GM18505 (cell line): ENCODE data around the gene SLC17A9.

ENCODE experiments used
- ATAC-seq: cut with Tn5 transposase; IDR thresholded peaks from one replicate; pipeline ENCODE4 v1.9.1; 2021; ENCODE audit not compliant: unreplicated experiment
- POLR2A ChIP-seq: IDR thresholded peaks from 4 replicates; pipeline ENCODE4 v1.6.1; 2011; ENCODE audit warnings: borderline replicate concordance; ENCODE audit not compliant: insufficient read depth, insufficient read length; ENCODE audit errors: extremely low read depth

Gene SLC17A9

GRCh38 chr20:62941792-62942191 lies 10.7 kb upstream of the SLC17A9 start:
- TF ChIP-seq POLR2A: no peak
- no peak for ATAC-seq

GRCh38 chr20:62942456-62942855 lies 10.1 kb upstream of the SLC17A9 start:
- no peak for TF ChIP-seq POLR2A
- no peak for ATAC-seq

GRCh38 chr20:62943396-62943795 lies 9.1 kb upstream of the SLC17A9 start:
- no peak for TF ChIP-seq POLR2A

GRCh38 chr20:62944184-62944583 lies 8.3 kb upstream of the SLC17A9 start:
- TF ChIP-seq POLR2A: no peak
- no peak for ATAC-seq

More at GRCh38 chr20:62943396-62943795, 9.1 kb upstream of the SLC17A9 start:
- no peak for ATAC-seq

- ATAC-seq: no peak
- TF ChIP-seq POLR2A: no peak
These were observed 7.8 kb upstream of the SLC17A9 start for GRCh38 chr20:62944746-62945145.

- no peak for TF ChIP-seq POLR2A
These were observed 6.7 kb upstream of the SLC17A9 start for GRCh38 chr20:62945771-62946339.

GRCh38 chr20:62946918-62947317 lies 5.6 kb upstream of the SLC17A9 start:
- ATAC-seq: no peak
- TF ChIP-seq POLR2A: no peak

More at GRCh38 chr20:62945771-62946339, 6.7 kb upstream of the SLC17A9 start:
- ATAC-seq: no peak

GRCh38 chr20:62947532-62948300 lies 4.8 kb upstream of the SLC17A9 start:
- ATAC-seq: no peak
- TF ChIP-seq POLR2A: no peak

GRCh38 chr20:62949153-62949821 lies 3.2 kb upstream of the SLC17A9 start:
- no peak for ATAC-seq
- no peak for TF ChIP-seq POLR2A

- no peak for ATAC-seq
- no peak for TF ChIP-seq POLR2A
These were observed 2.5 kb upstream of the SLC17A9 start for GRCh38 chr20:62949962-62950361.

- no peak for TF ChIP-seq POLR2A
- no peak for ATAC-seq
These were observed 1.8 kb upstream of the SLC17A9 start for GRCh38 chr20:62950741-62951140.

- ATAC-seq: no peak
- TF ChIP-seq POLR2A: no peak
These were observed 1.2 kb upstream of the SLC17A9 start for GRCh38 chr20:62951143-62951895.

- no peak for ATAC-seq
- no peak for TF ChIP-seq POLR2A
These were observed 575 bp upstream of the SLC17A9 start for GRCh38 chr20:62951896-62952372.
